Measurements from ENCODE around the gene PCDH9. TPM values are rescaled to one million over a fixed set of nuclear protein-coding genes. Genes with fewer than 3 reads are reported as not detected.

PCDH9 gene
- total and polyA plus RNA-seq, 7 donors = under 0.01 to 15.7 (median 8.7) TPM; not detected in 1

GRCh38 chr13:66430269-66430668 is 799.9 kb downstream of the PCDH9 start:
- no peak for TF ChIP-seq CTCF (IDR thresholded peaks at IDR 0.05)
- TF ChIP-seq EP300 (IDR thresholded peaks at IDR 0.05) = no peak
- no peak for TF ChIP-seq POLR2A (IDR thresholded peaks at IDR 0.05)

GRCh38 chr13:66429156-66429555 is 801.0 kb downstream of the PCDH9 start:
- H3K36me3 ChIP-seq = no peaks in the 10 kb centered on the region
- DNase-seq = no peak
- no peak overlapping the region for H3K4me3 ChIP-seq
- no peaks in the 10 kb centered on the region for H3K4me1 ChIP-seq
- TF ChIP-seq CTCF (IDR thresholded peaks at IDR 0.05) (no peak), POLR2AphosphoS5 (IDR thresholded peaks at IDR 0.05) (no peak), EP300 (IDR thresholded peaks at IDR 0.05) (no peak), POLR2A (IDR thresholded peaks at IDR 0.05) (no peak)
- no peaks in the 10 kb centered on the region for H3K27me3 ChIP-seq
- no peaks in the 10 kb centered on the region for H3K9me3 ChIP-seq
- H3K27ac ChIP-seq = no peak overlapping the region
- intact Hi-C loops (cut with DNase I) = no loop called here

More at GRCh38 chr13:66430269-66430668, 799.9 kb downstream of the PCDH9 start:
- no peak for DNase-seq
- no peaks in the 10 kb centered on the region for H3K36me3 ChIP-seq
- H3K27me3 ChIP-seq = no peaks in the 10 kb centered on the region
- no peak overlapping the region for H3K27ac ChIP-seq
- no peaks in the 10 kb centered on the region for H3K9me3 ChIP-seq
- no peaks in the 10 kb centered on the region for H3K4me1 ChIP-seq
- intact Hi-C loops (cut with DNase I) = no loop called here
- no peak overlapping the region for H3K4me3 ChIP-seq

- H3K27me3 ChIP-seq = no peaks in the 10 kb centered on the region
- intact Hi-C loops (cut with DNase I) = no loop called here
- H3K4me1 ChIP-seq = no peaks in the 10 kb centered on the region
- no peak for DNase-seq
- WGBS, 2 donors = 86 to 94% methylated on average over 2 of the region's 2 CpGs
- TF ChIP-seq EP300 (IDR thresholded peaks at IDR 0.05) (no peak), POLR2AphosphoS5 (IDR thresholded peaks at IDR 0.05) (no peak), POLR2A (IDR thresholded peaks at IDR 0.05) (no peak), CTCF (IDR thresholded peaks at IDR 0.05) (no peak)
- no peaks in the 10 kb centered on the region for H3K36me3 ChIP-seq
- H3K27ac ChIP-seq = no peak overlapping the region
- H3K9me3 ChIP-seq = no peaks in the 10 kb centered on the region
- H3K4me3 ChIP-seq = no peak overlapping the region
Observed at GRCh38 chr13:66427458-66427861, 802.7 kb downstream of the PCDH9 start.

GRCh38 chr13:66425741-66426140 is 804.4 kb downstream of the PCDH9 start:
- 55 to 60% methylated on average over 3 of the region's 3 CpGs for whole genome bisulfite sequencing, 2 donors
- Histone ChIP-seq H3K36me3 (no peaks in the 10 kb centered on the region), H3K4me3 (no peak overlapping the region), H3K4me1 (no peaks in the 10 kb centered on the region), H3K27ac (no peak overlapping the region), H3K27me3 (no peaks in the 10 kb centered on the region), H3K9me3 (no peaks in the 10 kb centered on the region)
- DNase-seq = no peak
- no peak for TF ChIP-seq CTCF (IDR thresholded peaks at IDR 0.05)
- no peak for TF ChIP-seq POLR2A (IDR thresholded peaks at IDR 0.05)
- TF ChIP-seq POLR2AphosphoS5 (IDR thresholded peaks at IDR 0.05) = no peak
- no peak for TF ChIP-seq EP300 (IDR thresholded peaks at IDR 0.05)
- intact Hi-C loops (cut with DNase I) = no loop called here

GRCh38 chr13:66424422-66424821 is 805.7 kb downstream of the PCDH9 start:
- intact Hi-C loops (cut with DNase I) = no loop called here
- H3K9me3 ChIP-seq = no peaks in the 10 kb centered on the region
- no peaks in the 10 kb centered on the region for H3K27me3 ChIP-seq
- no peaks in the 10 kb centered on the region for H3K4me1 ChIP-seq
- no peak for DNase-seq
- TF ChIP-seq EP300 (IDR thresholded peaks at IDR 0.05) = no peak
- TF ChIP-seq CTCF (IDR thresholded peaks at IDR 0.05) = no peak
- no peak for TF ChIP-seq POLR2AphosphoS5 (IDR thresholded peaks at IDR 0.05)
- no peak for TF ChIP-seq POLR2A (IDR thresholded peaks at IDR 0.05)
- H3K4me3 ChIP-seq = no peak overlapping the region
- no peak overlapping the region for H3K27ac ChIP-seq
- 57 to 78% methylated on average over 2 of the region's 2 CpGs for WGBS, 2 donors
- no peaks in the 10 kb centered on the region for H3K36me3 ChIP-seq
